Measurements from ENCODE around the gene ELAC1. TPM values are rescaled to one million over a fixed set of nuclear protein-coding genes. Genes with fewer than 3 reads are reported as not detected.

The ELAC1 gene
- total RNA-seq, 1 experiment from 2014 or later = 4.4 TPM

DNA sequence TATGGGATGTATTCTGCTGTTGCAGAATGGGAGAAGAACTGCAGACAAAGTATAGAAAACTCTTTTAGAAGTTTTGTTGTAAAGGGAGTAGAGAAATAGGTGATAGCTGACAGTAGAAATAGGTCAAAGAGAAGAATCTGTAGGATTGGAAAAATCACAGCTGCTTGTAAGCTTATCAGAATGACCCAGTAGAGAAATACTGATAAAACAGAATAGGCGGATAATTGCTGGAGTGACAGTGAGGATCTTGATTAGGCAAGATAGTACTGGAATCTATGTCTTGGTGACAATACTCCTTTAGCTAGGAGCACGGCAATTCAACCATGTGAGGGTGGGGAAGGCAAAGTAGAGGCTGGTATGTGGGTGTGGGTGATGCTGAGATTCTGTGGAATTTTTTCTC, 57.7 kb downstream of the ELAC1 start:
- no peaks in the 10 kb centered on the region for H4K20me1 ChIP-seq (ENCODE audit: low read length)
- no peaks in the 10 kb centered on the region for H3K9me2 ChIP-seq (replicated peaks; ENCODE audit: low read length)
- no peaks in the 10 kb centered on the region for H3K36me3 ChIP-seq (ENCODE audit: low read depth, low read length)
- H3K9me3 ChIP-seq (ENCODE audit: low read length) = no peaks in the 10 kb centered on the region
- no peak overlapping the region for H3K4me3 ChIP-seq (ENCODE audit: low read length)
- TF ChIP-seq, protein P1, sequence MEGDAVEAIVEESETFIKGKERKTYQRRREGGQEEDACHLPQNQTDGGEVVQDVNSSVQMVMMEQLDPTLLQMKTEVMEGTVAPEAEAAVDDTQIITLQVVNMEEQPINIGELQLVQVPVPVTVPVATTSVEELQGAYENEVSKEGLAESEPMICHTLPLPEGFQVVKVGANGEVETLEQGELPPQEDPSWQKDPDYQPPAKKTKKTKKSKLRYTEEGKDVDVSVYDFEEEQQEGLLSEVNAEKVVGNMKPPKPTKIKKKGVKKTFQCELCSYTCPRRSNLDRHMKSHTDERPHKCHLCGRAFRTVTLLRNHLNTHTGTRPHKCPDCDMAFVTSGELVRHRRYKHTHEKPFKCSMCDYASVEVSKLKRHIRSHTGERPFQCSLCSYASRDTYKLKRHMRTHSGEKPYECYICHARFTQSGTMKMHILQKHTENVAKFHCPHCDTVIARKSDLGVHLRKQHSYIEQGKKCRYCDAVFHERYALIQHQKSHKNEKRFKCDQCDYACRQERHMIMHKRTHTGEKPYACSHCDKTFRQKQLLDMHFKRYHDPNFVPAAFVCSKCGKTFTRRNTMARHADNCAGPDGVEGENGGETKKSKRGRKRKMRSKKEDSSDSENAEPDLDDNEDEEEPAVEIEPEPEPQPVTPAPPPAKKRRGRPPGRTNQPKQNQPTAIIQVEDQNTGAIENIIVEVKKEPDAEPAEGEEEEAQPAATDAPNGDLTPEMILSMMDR (conservative IDR thresholded peaks at IDR 0.05; ENCODE audit: low read depth, low read length) = no peak
- TF ChIP-seq EZH2phosphoT487 (IDR thresholded peaks at IDR 0.05; ENCODE audit: borderline replicate concordance, low read length) = no peak
- TF ChIP-seq EZH2 (IDR thresholded peaks at IDR 0.05; ENCODE audit: low read length, unreplicated experiment) = no peak
- H3F3A ChIP-seq (ENCODE audit: low read length, unreplicated experiment) = no peaks in the 10 kb centered on the region
- no peak overlapping the region for H3K9ac ChIP-seq (ENCODE audit: low read length)
- ATAC-seq (no peak), DNase-seq (no peak)
- no TSS peak for BruUV-seq (replicated peaks)
- no peak overlapping the region for H2AFZ ChIP-seq (ENCODE audit: low read length)
- H3K4me2 ChIP-seq (ENCODE audit: low read length) = no peak overlapping the region
- H3K27me3 ChIP-seq (ENCODE audit: low read length) = no peaks in the 10 kb centered on the region
- ChIA-PET POLR2A (ENCODE audit: unreplicated experiment) (no interaction called here), CTCF (no interaction called here)
- H3K4me1 ChIP-seq (ENCODE audit: insufficient read depth, low read length) = peaks cover 13% of the 10 kb centered on the region; the same call in 1 of the 2 replicates
- H3K27ac ChIP-seq (ENCODE audit: low read length) = no peak overlapping the region
- intact Hi-C loops (cut with micrococcal nuclease) = no loop called here
- H3K79me2 ChIP-seq (ENCODE audit: low read length) = peaks cover 8% of the 10 kb centered on the region; the same call in 1 of the 2 replicates

DNA sequence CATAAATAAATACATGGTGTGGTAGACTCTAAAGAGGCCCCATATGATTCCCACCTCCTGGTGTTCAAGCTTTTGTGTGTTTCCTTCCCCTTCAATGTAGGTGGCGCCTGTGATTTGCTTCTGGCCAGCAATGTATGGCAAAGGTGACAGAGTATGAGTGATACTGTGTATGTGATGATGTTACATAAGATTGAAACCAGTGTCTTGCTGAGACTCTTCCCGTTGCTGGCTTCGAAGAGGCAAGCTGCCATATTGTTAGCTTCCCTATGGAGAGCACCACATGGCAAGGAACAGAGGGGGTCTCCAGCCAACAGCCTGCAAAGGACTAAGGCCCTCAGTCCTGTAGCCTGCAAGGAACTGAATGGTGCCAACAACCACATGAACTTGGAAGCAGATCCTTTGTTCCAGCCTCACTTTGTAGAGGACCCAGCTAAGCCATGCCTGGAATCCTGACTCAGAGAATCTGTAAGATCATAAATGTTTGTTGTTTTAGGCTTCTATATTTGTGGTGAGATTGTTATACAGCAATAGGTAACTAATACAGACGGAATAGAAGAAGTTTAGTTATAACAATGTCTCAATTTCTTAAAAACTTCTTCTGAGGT, 60.5 kb downstream of the ELAC1 start:
- ChIA-PET CTCF (no interaction called here), POLR2A (ENCODE audit: unreplicated experiment) (no interaction called here)
- peak overlapping the region; percentile 80; the same call in 1 of the 2 replicates for H3K4me2 ChIP-seq (ENCODE audit: low read length)

DNA sequence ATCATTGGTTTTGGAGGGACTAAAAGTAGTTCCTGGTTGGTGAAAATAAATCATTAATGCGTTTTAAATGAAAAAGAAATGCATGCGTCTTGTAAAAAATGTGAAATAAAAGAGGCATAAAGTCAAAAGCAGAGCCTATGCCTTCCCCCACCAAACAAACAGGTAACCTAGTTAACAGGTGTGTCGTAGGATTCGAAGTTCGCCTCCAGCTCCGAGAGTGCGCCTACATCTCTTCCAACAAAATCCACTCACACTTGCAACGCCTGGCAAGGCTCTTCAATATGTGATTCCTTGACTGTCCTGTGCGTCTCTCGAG, 61.5 kb downstream of the ELAC1 start:
- Histone ChIP-seq H3K36me3 (ENCODE audit: low read depth, low read length) (no peaks in the 10 kb centered on the region), H3K4me2 (ENCODE audit: low read length) (peak overlapping the region; percentile 80), H3K79me2 (ENCODE audit: low read length) (peaks cover 46% of the 10 kb centered on the region), H3K9ac (ENCODE audit: low read length) (peak overlapping the region; percentile 78), H3K4me3 (ENCODE audit: low read length) (peak overlapping the region; percentile 80), H2AFZ (ENCODE audit: low read length) (peak overlapping the region; percentile 75), H3K9me3 (ENCODE audit: low read length) (no peaks in the 10 kb centered on the region), H3K4me1 (ENCODE audit: insufficient read depth, low read length) (peaks cover 13% of the 10 kb centered on the region; the same call in 1 of the 2 replicates), H4K20me1 (ENCODE audit: low read length) (peaks cover 22% of the 10 kb centered on the region), H3K9me2 (replicated peaks; ENCODE audit: low read length) (no peaks in the 10 kb centered on the region), H3K27ac (ENCODE audit: low read length) (no peak overlapping the region), H3F3A (ENCODE audit: low read length, unreplicated experiment) (no peaks in the 10 kb centered on the region), H3K27me3 (ENCODE audit: low read length) (no peaks in the 10 kb centered on the region)
- no TSS peak for BruUV-seq (replicated peaks)
- POLR2A ChIA-PET (ENCODE audit: unreplicated experiment) = interaction anchor here (0.7 kb wide), 1 partner anchor 145 kb away, joined by 3 read pairs; no protein-coding TSS in a partner anchor
- ATAC-seq = peak; percentile 42; the same call in 1 of the 2 replicates
- CTCF ChIA-PET = no interaction called here
- TF ChIP-seq, protein P1 (conservative IDR thresholded peaks at IDR 0.05; ENCODE audit: low read depth, low read length) = no peak
- TF ChIP-seq EZH2phosphoT487 (IDR thresholded peaks at IDR 0.05; ENCODE audit: borderline replicate concordance, low read length) = no peak
- no peak for TF ChIP-seq EZH2 (IDR thresholded peaks at IDR 0.05; ENCODE audit: low read length, unreplicated experiment)
- intact Hi-C loops (cut with micrococcal nuclease) = no loop called here
- peak; percentile 2 for DNase-seq

More for the DNA sequence above, 60.5 kb downstream of the ELAC1 start:
- ATAC-seq (no peak), DNase-seq (peak; percentile 16)
- H3K27ac ChIP-seq (ENCODE audit: low read length) = no peak overlapping the region
- H3K4me3 ChIP-seq (ENCODE audit: low read length) = no peak overlapping the region
- H4K20me1 ChIP-seq (ENCODE audit: low read length) = peaks cover 19% of the 10 kb centered on the region
- H3F3A ChIP-seq (ENCODE audit: low read length, unreplicated experiment) = no peaks in the 10 kb centered on the region
- H3K4me1 ChIP-seq (ENCODE audit: insufficient read depth, low read length) = peaks cover 13% of the 10 kb centered on the region; the same call in 1 of the 2 replicates
- H3K9me3 ChIP-seq (ENCODE audit: low read length) = no peaks in the 10 kb centered on the region
- intact Hi-C loops (cut with micrococcal nuclease) = no loop called here
- H2AFZ ChIP-seq (ENCODE audit: low read length) = no peak overlapping the region
- TF ChIP-seq, protein P1 (conservative IDR thresholded peaks at IDR 0.05; ENCODE audit: low read depth, low read length) = 0 out of 2 replicates have a peak, but pooled peaks have one; percentile 17
- TF ChIP-seq EZH2phosphoT487 (IDR thresholded peaks at IDR 0.05; ENCODE audit: borderline replicate concordance, low read length) = no peak
- no peaks in the 10 kb centered on the region for H3K36me3 ChIP-seq (ENCODE audit: low read depth, low read length)
- no peaks in the 10 kb centered on the region for H3K9me2 ChIP-seq (replicated peaks; ENCODE audit: low read length)
- no peak overlapping the region for H3K9ac ChIP-seq (ENCODE audit: low read length)
- BruUV-seq (replicated peaks) = no TSS peak
- peaks cover 35% of the 10 kb centered on the region for H3K79me2 ChIP-seq (ENCODE audit: low read length)
- H3K27me3 ChIP-seq (ENCODE audit: low read length) = no peaks in the 10 kb centered on the region

Data from PC-3 (cell line).